Ishikawa (cell line): ENCODE results near the gene TMC3.

Source experiments
- CREB1 ChIP-seq: IDR thresholded peaks from 2 replicates; pipeline ENCODE4 v1.6.1; 2012; ENCODE audit warnings: low read depth
- FOXM1 ChIP-seq: IDR thresholded peaks from 2 replicates; pipeline ENCODE4 v1.6.1; 2012; ENCODE audit warnings: low read depth, borderline replicate concordance
- NFIC ChIP-seq: IDR thresholded peaks from 2 replicates; pipeline ENCODE4 v1.6.1; 2012
- RAD21 ChIP-seq: IDR thresholded peaks from 2 replicates; pipeline ENCODE4 v1.6.1; 2012; ENCODE audit warnings: low read depth
- TAF1 ChIP-seq: IDR thresholded peaks from 2 replicates; pipeline ENCODE4 v1.6.1; 2012; ENCODE audit warnings: low read depth, mild to moderate bottlenecking
- TEAD4 ChIP-seq: IDR thresholded peaks from 2 replicates; pipeline ENCODE4 v1.6.1; 2012
- USF1 ChIP-seq: IDR thresholded peaks from 2 replicates; pipeline ENCODE4 v1.6.1; 2012
- TF ChIP-seq, protein P1 (sequence below): IDR thresholded peaks from 2 replicates; pipeline ENCODE4 v1.6.1; 2012
- TF ChIP-seq, protein P2 (sequence below): IDR thresholded peaks from 2 replicates; pipeline ENCODE4 v1.6.1; 2012; ENCODE audit warnings: low read depth, mild to moderate bottlenecking

- TF ChIP-seq RAD21 (no peak), USF1 (no peak), TAF1 (no peak), TEAD4 (no peak), FOXM1 (no peak), CREB1 (no peak), NFIC (no peak)
- TF ChIP-seq, protein P1, sequence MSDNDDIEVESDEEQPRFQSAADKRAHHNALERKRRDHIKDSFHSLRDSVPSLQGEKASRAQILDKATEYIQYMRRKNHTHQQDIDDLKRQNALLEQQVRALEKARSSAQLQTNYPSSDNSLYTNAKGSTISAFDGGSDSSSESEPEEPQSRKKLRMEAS, result no peak
- TF ChIP-seq, protein P2, sequence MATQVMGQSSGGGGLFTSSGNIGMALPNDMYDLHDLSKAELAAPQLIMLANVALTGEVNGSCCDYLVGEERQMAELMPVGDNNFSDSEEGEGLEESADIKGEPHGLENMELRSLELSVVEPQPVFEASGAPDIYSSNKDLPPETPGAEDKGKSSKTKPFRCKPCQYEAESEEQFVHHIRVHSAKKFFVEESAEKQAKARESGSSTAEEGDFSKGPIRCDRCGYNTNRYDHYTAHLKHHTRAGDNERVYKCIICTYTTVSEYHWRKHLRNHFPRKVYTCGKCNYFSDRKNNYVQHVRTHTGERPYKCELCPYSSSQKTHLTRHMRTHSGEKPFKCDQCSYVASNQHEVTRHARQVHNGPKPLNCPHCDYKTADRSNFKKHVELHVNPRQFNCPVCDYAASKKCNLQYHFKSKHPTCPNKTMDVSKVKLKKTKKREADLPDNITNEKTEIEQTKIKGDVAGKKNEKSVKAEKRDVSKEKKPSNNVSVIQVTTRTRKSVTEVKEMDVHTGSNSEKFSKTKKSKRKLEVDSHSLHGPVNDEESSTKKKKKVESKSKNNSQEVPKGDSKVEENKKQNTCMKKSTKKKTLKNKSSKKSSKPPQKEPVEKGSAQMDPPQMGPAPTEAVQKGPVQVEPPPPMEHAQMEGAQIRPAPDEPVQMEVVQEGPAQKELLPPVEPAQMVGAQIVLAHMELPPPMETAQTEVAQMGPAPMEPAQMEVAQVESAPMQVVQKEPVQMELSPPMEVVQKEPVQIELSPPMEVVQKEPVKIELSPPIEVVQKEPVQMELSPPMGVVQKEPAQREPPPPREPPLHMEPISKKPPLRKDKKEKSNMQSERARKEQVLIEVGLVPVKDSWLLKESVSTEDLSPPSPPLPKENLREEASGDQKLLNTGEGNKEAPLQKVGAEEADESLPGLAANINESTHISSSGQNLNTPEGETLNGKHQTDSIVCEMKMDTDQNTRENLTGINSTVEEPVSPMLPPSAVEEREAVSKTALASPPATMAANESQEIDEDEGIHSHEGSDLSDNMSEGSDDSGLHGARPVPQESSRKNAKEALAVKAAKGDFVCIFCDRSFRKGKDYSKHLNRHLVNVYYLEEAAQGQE, result no peak
These were observed 74.3 kb downstream of the TMC3 start for GRCh38 chr15:81299630-81300273.
